ENCODE measurements around the gene TMEM50B.

Gene TMEM50B

GRCh38 chr21:33411949-33412430 is 67.8 kb downstream of the TMEM50B start:
- no peak overlapping the region for H3K4me3 ChIP-seq (ENCODE audit: extremely low read depth, insufficient read depth, low read length, poor library complexity, severe bottlenecking)
- H3K9me3 ChIP-seq (ENCODE audit: control insufficient read depth, low read length): no peaks in the 10 kb centered on the region
- peaks cover 2% of the 10 kb centered on the region for H3K4me1 ChIP-seq (ENCODE audit: control insufficient read depth, insufficient read depth, low read length, poor library complexity, severe bottlenecking)
- peak overlapping the region; percentile 32 for H3K27ac ChIP-seq (ENCODE audit: low read depth, low read length, severe bottlenecking)
- WGBS, 2 experiments (ENCODE audit: insufficient coverage in 2 of 2): 95 to 100% methylated on average over 5 to 7 of the region's 8 CpGs
- H3K36me3 ChIP-seq (ENCODE audit: control insufficient read depth, insufficient read depth, low read length): peaks cover 44% of the 10 kb centered on the region

GRCh38 chr21:33406493-33406892 is 73.3 kb downstream of the TMEM50B start:
- peaks cover 20% of the 10 kb centered on the region for H3K36me3 ChIP-seq (ENCODE audit: control insufficient read depth, insufficient read depth, low read length)
- no peak overlapping the region for H3K27ac ChIP-seq (ENCODE audit: low read depth, low read length, severe bottlenecking)
- no peaks in the 10 kb centered on the region for H3K9me3 ChIP-seq (ENCODE audit: control insufficient read depth, low read length)
- peaks cover 9% of the 10 kb centered on the region for H3K4me1 ChIP-seq (ENCODE audit: control insufficient read depth, insufficient read depth, low read length, poor library complexity, severe bottlenecking)
- WGBS, 2 experiments (ENCODE audit: insufficient coverage in 2 of 2): 85 to 88% methylated on average over 2 to 4 of the region's 5 CpGs
- H3K4me3 ChIP-seq (ENCODE audit: extremely low read depth, insufficient read depth, low read length, poor library complexity, severe bottlenecking): no peak overlapping the region

GRCh38 chr21:33403786-33404585 is 75.8 kb downstream of the TMEM50B start:
- Histone ChIP-seq H3K27ac (ENCODE audit: low read depth, low read length, severe bottlenecking) (peak overlapping the region; percentile 65), H3K4me3 (ENCODE audit: extremely low read depth, insufficient read depth, low read length, poor library complexity, severe bottlenecking) (peak overlapping the region; percentile 85), H3K36me3 (ENCODE audit: control insufficient read depth, insufficient read depth, low read length) (peaks cover 10% of the 10 kb centered on the region), H3K9me3 (ENCODE audit: control insufficient read depth, low read length) (no peaks in the 10 kb centered on the region), H3K4me1 (ENCODE audit: control insufficient read depth, insufficient read depth, low read length, poor library complexity, severe bottlenecking) (peaks cover 9% of the 10 kb centered on the region)
- 12 to 14% methylated on average over 46 to 47 of the region's 47 CpGs for WGBS, 2 experiments (ENCODE audit: insufficient coverage in 2 of 2)

GRCh38 chr21:33403128-33403785 is 76.5 kb downstream of the TMEM50B start, which contains the start of gene IFNGR2:
Gene IFNGR2, plus strand, starts transcription at chr21:33403413. Its CDS starts 131 bp downstream, at chr21:33403544.
- H3K4me1 ChIP-seq (ENCODE audit: control insufficient read depth, insufficient read depth, low read length, poor library complexity, severe bottlenecking): peaks cover 9% of the 10 kb centered on the region
- H3K4me3 ChIP-seq (ENCODE audit: extremely low read depth, insufficient read depth, low read length, poor library complexity, severe bottlenecking): peak within 1 kb of the TSS; percentile 85
- WGBS, 2 experiments (ENCODE audit: insufficient coverage in 2 of 2): 0 to 1% methylated on average over 28 to 38 of the region's 89 CpGs
- H3K27ac ChIP-seq (ENCODE audit: low read depth, low read length, severe bottlenecking): peak within 1 kb of the TSS; percentile 65
- peaks cover 10% of the 10 kb centered on the region for H3K36me3 ChIP-seq (ENCODE audit: control insufficient read depth, insufficient read depth, low read length)
- H3K9me3 ChIP-seq (ENCODE audit: control insufficient read depth, low read length): no peaks in the 10 kb centered on the region

GRCh38 chr21:33402001-33402979 is 77.5 kb downstream of the TMEM50B start:
- Histone ChIP-seq H3K36me3 (ENCODE audit: control insufficient read depth, insufficient read depth, low read length) (peaks cover 10% of the 10 kb centered on the region), H3K27ac (ENCODE audit: low read depth, low read length, severe bottlenecking) (peak overlapping the region; percentile 53)

GRCh38 chr21:33401630-33401992 is 78.2 kb downstream of the TMEM50B start:
- Histone ChIP-seq H3K4me3 (ENCODE audit: extremely low read depth, insufficient read depth, low read length, poor library complexity, severe bottlenecking) (no peak overlapping the region), H3K36me3 (ENCODE audit: control insufficient read depth, insufficient read depth, low read length) (peaks cover 4% of the 10 kb centered on the region), H3K9me3 (ENCODE audit: control insufficient read depth, low read length) (no peaks in the 10 kb centered on the region), H3K27ac (ENCODE audit: low read depth, low read length, severe bottlenecking) (no peak overlapping the region), H3K4me1 (ENCODE audit: control insufficient read depth, insufficient read depth, low read length, poor library complexity, severe bottlenecking) (peaks cover 9% of the 10 kb centered on the region)
- WGBS, 2 experiments (ENCODE audit: insufficient coverage in 2 of 2): 98 to 100% methylated on average over 4 to 6 of the region's 6 CpGs

More at GRCh38 chr21:33402001-33402979, 77.5 kb downstream of the TMEM50B start:
- no peaks in the 10 kb centered on the region for H3K9me3 ChIP-seq (ENCODE audit: control insufficient read depth, low read length)
- peaks cover 9% of the 10 kb centered on the region for H3K4me1 ChIP-seq (ENCODE audit: control insufficient read depth, insufficient read depth, low read length, poor library complexity, severe bottlenecking)
- H3K4me3 ChIP-seq (ENCODE audit: extremely low read depth, insufficient read depth, low read length, poor library complexity, severe bottlenecking): peak overlapping the region; percentile 85
- 75 to 89% methylated on average over 31 to 40 of the region's 45 CpGs for WGBS, 2 experiments (ENCODE audit: insufficient coverage in 2 of 2)
